ENCODE data around the gene ABCC2. TPM values are rescaled to one million over a fixed set of nuclear protein-coding genes. Genes with fewer than 3 reads are reported as not detected.

The ABCC2 gene
- total RNA-seq, 2 donors from 2014 or later = 1.3 to 4.3 TPM

DNA sequence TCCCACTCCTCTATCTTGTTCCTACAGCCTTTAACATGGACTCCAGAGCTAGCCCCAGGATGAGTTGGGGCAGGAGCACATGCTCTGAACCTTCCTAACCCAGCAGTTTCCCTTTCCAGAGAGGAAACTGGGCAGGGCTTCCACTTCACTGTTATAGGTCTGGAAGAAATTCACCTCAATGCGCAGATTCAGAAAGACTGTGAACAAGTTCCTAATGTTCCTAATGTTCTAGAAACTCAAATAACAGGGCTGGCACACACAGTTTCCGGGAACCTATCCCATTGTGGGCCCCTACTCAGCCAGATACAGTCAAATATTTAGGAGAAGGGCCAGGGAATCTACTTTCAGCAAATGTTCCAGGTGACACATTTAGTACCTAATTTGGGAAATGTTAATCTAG is 29.7 kb downstream of the ABCC2 start:
- intact Hi-C loops (cut with DNase I) = no loop called here
- TF ChIP-seq, protein P1, sequence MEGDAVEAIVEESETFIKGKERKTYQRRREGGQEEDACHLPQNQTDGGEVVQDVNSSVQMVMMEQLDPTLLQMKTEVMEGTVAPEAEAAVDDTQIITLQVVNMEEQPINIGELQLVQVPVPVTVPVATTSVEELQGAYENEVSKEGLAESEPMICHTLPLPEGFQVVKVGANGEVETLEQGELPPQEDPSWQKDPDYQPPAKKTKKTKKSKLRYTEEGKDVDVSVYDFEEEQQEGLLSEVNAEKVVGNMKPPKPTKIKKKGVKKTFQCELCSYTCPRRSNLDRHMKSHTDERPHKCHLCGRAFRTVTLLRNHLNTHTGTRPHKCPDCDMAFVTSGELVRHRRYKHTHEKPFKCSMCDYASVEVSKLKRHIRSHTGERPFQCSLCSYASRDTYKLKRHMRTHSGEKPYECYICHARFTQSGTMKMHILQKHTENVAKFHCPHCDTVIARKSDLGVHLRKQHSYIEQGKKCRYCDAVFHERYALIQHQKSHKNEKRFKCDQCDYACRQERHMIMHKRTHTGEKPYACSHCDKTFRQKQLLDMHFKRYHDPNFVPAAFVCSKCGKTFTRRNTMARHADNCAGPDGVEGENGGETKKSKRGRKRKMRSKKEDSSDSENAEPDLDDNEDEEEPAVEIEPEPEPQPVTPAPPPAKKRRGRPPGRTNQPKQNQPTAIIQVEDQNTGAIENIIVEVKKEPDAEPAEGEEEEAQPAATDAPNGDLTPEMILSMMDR (IDR thresholded peaks at IDR 0.05) = no peak
- no peak for ATAC-seq
- DNase-seq = no peak
- Histone ChIP-seq H3K27me3 (no peaks in the 10 kb centered on the region), H3K9me3 (no peaks in the 10 kb centered on the region), H3K4me3 (no peak overlapping the region), H3K4me1 (no peaks in the 10 kb centered on the region), H3K27ac (no peak overlapping the region), H3K36me3 (replicated peaks in 1 of 2; ENCODE audit: insufficient read depth in 1 of 2, low read depth in 2 of 2) (no peaks in the 10 kb centered on the region)
- 73 to 88% methylated on average over 2 of the region's 2 CpGs for WGBS, 2 donors

GRCh38 chr10:99814143-99814542 is 31.7 kb downstream of the ABCC2 start:
- intact Hi-C loops (cut with DNase I) = no loop called here
- no peak overlapping the region for H3K4me3 ChIP-seq
- ATAC-seq (no peak), DNase-seq (no peak)
- 79 to 87% methylated on average over 8 of the region's 8 CpGs for WGBS, 2 donors
- no peaks in the 10 kb centered on the region for H3K4me1 ChIP-seq
- H3K36me3 ChIP-seq (replicated peaks in 1 of 2; ENCODE audit: insufficient read depth in 1 of 2, low read depth in 2 of 2) = no peaks in the 10 kb centered on the region
- H3K27me3 ChIP-seq = no peaks in the 10 kb centered on the region
- H3K9me3 ChIP-seq = no peaks in the 10 kb centered on the region
- no peak for TF ChIP-seq POLR2A (IDR thresholded peaks at IDR 0.05)
- TF ChIP-seq, protein P1 (IDR thresholded peaks at IDR 0.05) = no peak
- H3K27ac ChIP-seq = no peak overlapping the region

GRCh38 chr10:99815621-99816020 is 33.2 kb downstream of the ABCC2 start:
- H3K9me3 ChIP-seq = no peaks in the 10 kb centered on the region
- DNase-seq (no peak), ATAC-seq (no peak)
- H3K4me1 ChIP-seq = no peaks in the 10 kb centered on the region
- intact Hi-C loops (cut with DNase I) = no loop called here
- no peak overlapping the region for H3K27ac ChIP-seq
- no peak overlapping the region for H3K4me3 ChIP-seq
- WGBS, 2 donors = 87 to 97% methylated on average over 2 of the region's 2 CpGs
- no peaks in the 10 kb centered on the region for H3K27me3 ChIP-seq
- TF ChIP-seq, protein P1 (IDR thresholded peaks at IDR 0.05) = no peak
- no peak for TF ChIP-seq POLR2A (IDR thresholded peaks at IDR 0.05)
- no peaks in the 10 kb centered on the region for H3K36me3 ChIP-seq (replicated peaks in 1 of 2; ENCODE audit: insufficient read depth in 1 of 2, low read depth in 2 of 2)

- H3K4me3 ChIP-seq = no peak overlapping the region
- H3K27ac ChIP-seq = no peak overlapping the region
- H3K9me3 ChIP-seq = no peaks in the 10 kb centered on the region
- no peak for TF ChIP-seq POLR2A (IDR thresholded peaks at IDR 0.05)
- TF ChIP-seq, protein P1 (IDR thresholded peaks at IDR 0.05) = no peak
- intact Hi-C loops (cut with DNase I) = no loop called here
- H3K36me3 ChIP-seq (replicated peaks in 1 of 2; ENCODE audit: insufficient read depth in 1 of 2, low read depth in 2 of 2) = no peaks in the 10 kb centered on the region
- DNase-seq = no peak
- no peaks in the 10 kb centered on the region for H3K27me3 ChIP-seq
- no peak for ATAC-seq
- H3K4me1 ChIP-seq = no peaks in the 10 kb centered on the region
- WGBS, 2 donors = 80 to 92% methylated on average over 2 of the region's 3 CpGs
These were observed 45.5 kb downstream of the ABCC2 start for GRCh38 chr10:99827936-99828335.

- Histone ChIP-seq H3K27ac (no peak overlapping the region), H3K4me1 (no peaks in the 10 kb centered on the region), H3K36me3 (replicated peaks in 1 of 2; ENCODE audit: insufficient read depth in 1 of 2, low read depth in 2 of 2) (no peaks in the 10 kb centered on the region), H3K27me3 (no peaks in the 10 kb centered on the region), H3K4me3 (no peak overlapping the region), H3K9me3 (no peaks in the 10 kb centered on the region)
- ATAC-seq (no peak), DNase-seq (no peak)
- WGBS, 2 donors = 72 to 90% methylated on average over 2 of the region's 2 CpGs
- TF ChIP-seq, protein P1 (IDR thresholded peaks at IDR 0.05) = no peak
- no peak for TF ChIP-seq POLR2A (IDR thresholded peaks at IDR 0.05)
- intact Hi-C loops (cut with DNase I) = no loop called here
These were observed 46.0 kb downstream of the ABCC2 start for GRCh38 chr10:99828464-99828863.

Measured in body of pancreas (tissue), 4 donors.